Measurements from ENCODE around the gene KRT74. TPM values are rescaled to one million over a fixed set of nuclear protein-coding genes. Genes with fewer than 3 reads are reported as not detected.

The KRT74 gene
- total RNA-seq, 1 donor from 2014 or later, result not detected

GRCh38 chr12:52524898-52525591 is 48.6 kb downstream of the KRT74 start:
- no peak for DNase-seq (ENCODE audit: low spot score in 2 of 2)
- no peak for FAIRE-seq

- no peak for FAIRE-seq
- DNase-seq (ENCODE audit: low spot score in 2 of 2), result no peak
Measured at GRCh38 chr12:52524241-52524897, 49.3 kb downstream of the KRT74 start.

- DNase-seq (ENCODE audit: low spot score in 2 of 2) (no peak), FAIRE-seq (no peak)
Measured at GRCh38 chr12:52523824-52524223, 49.8 kb downstream of the KRT74 start.

GRCh38 chr12:52522346-52523011 is 51.2 kb downstream of the KRT74 start:
- DNase-seq (ENCODE audit: low spot score in 2 of 2) (no peak), FAIRE-seq (no peak)

GRCh38 chr12:52521568-52522266 is 51.9 kb downstream of the KRT74 start:
- DNase-seq (ENCODE audit: low spot score in 2 of 2), result no peak
- FAIRE-seq, result no peak

GRCh38 chr12:52521175-52521567 is 52.5 kb downstream of the KRT74 start:
- FAIRE-seq, result no peak
- DNase-seq (ENCODE audit: low spot score in 2 of 2), result no peak

GRCh38 chr12:52519826-52520662 is 53.6 kb downstream of the KRT74 start, which contains the start of gene KRT5:
KRT5 (minus strand) TSS chr12:52520394; CDS start chr12:52520296, 98 bp downstream.
- DNase-seq (ENCODE audit: low spot score in 2 of 2) (no peak), FAIRE-seq (no peak)

- DNase-seq (ENCODE audit: low spot score in 2 of 2), result no peak
- FAIRE-seq, result no peak
Measured at GRCh38 chr12:52519387-52519703, 54.3 kb downstream of the KRT74 start.

- FAIRE-seq, result no peak
Measured at GRCh38 chr12:52518574-52519386, 54.9 kb downstream of the KRT74 start.

GRCh38 chr12:52517888-52518287 is 55.8 kb downstream of the KRT74 start:
- no peak for FAIRE-seq

More at GRCh38 chr12:52518574-52519386, 54.9 kb downstream of the KRT74 start:
- DNase-seq (ENCODE audit: low spot score in 2 of 2), result no peak

GRCh38 chr12:52517005-52517835 is 56.4 kb downstream of the KRT74 start:
- FAIRE-seq (no peak), DNase-seq (ENCODE audit: low spot score in 2 of 2) (no peak)

More at GRCh38 chr12:52517888-52518287, 55.8 kb downstream of the KRT74 start:
- DNase-seq (ENCODE audit: low spot score in 2 of 2), result no peak

- no peak for FAIRE-seq
- DNase-seq (ENCODE audit: low spot score in 2 of 2), result no peak
Measured at GRCh38 chr12:52515927-52516831, 57.5 kb downstream of the KRT74 start.

Other genes starting within 250 kb of the KRT74 start
- gene KRT85, start 206.4 kb downstream of the KRT74 start, total RNA-seq, result not detected
- gene KRT84, start 188.2 kb downstream of the KRT74 start, total RNA-seq, result not detected
- not detected for gene KRT82, start 167.5 kb downstream of the KRT74 start, total RNA-seq
- not detected for gene KRT75, start 139.5 kb downstream of the KRT74 start, total RNA-seq
- gene KRT6B, start 121.7 kb downstream of the KRT74 start, total RNA-seq, result not detected
- gene KRT6C, start 100.0 kb downstream of the KRT74 start, total RNA-seq, result not detected
- not detected for gene KRT6A, start 80.6 kb downstream of the KRT74 start, total RNA-seq
- not detected for gene KRT5, start 53.4 kb downstream of the KRT74 start, total RNA-seq
- gene KRT71, start 20.7 kb downstream of the KRT74 start, total RNA-seq, result not detected
- gene KRT72, start 27.6 kb upstream of the KRT74 start, total RNA-seq, result not detected
- gene KRT73, start 44.7 kb upstream of the KRT74 start, total RNA-seq, result not detected
- gene KRT2, start 78.4 kb upstream of the KRT74 start, total RNA-seq, result not detected
- 0.82 TPM for gene KRT1, start 106.6 kb upstream of the KRT74 start, total RNA-seq
- gene KRT77, start 129.7 kb upstream of the KRT74 start, total RNA-seq, result not detected
- not detected for gene KRT76, start 203.5 kb upstream of the KRT74 start, total RNA-seq
- not detected for gene KRT3, start 222.3 kb upstream of the KRT74 start, total RNA-seq
- gene KRT4, start 240.3 kb upstream of the KRT74 start, total RNA-seq, result not detected

Data from frontal cortex (tissue), 4 donors.